Measurements from ENCODE around the gene PRG2. TPM values are rescaled to one million over a fixed set of nuclear protein-coding genes. Genes with fewer than 3 reads are reported as not detected.

Gene PRG2
- total and polyA plus RNA-seq, 2 experiments from 2014 or later, result not detected

GRCh38 chr11:57377107-57377506, 13.3 kb downstream of the PRG2 start:
- H3K4me3 ChIP-seq, result no peak overlapping the region
- H3K4me2 ChIP-seq, result no peak overlapping the region
- H3K79me2 ChIP-seq, result no peaks in the 10 kb centered on the region
- H3K36me3 ChIP-seq (replicated peaks; ENCODE audit: insufficient read depth, low read depth), result no peaks in the 10 kb centered on the region
- no peaks in the 10 kb centered on the region for H4K20me1 ChIP-seq (ENCODE audit: insufficient read depth, poor library complexity, severe bottlenecking)
- no peaks in the 10 kb centered on the region for H3K9me2 ChIP-seq (replicated peaks; ENCODE audit: insufficient read depth)
- TF ChIP-seq EZH2 (IDR thresholded peaks at IDR 0.05; ENCODE audit: borderline replicate concordance) (no peak), CTCF (IDR thresholded peaks at IDR 0.05; ENCODE audit: poor library complexity) (no peak), EZH2phosphoT487 (IDR thresholded peaks at IDR 0.05; ENCODE audit: low read depth, severe bottlenecking, unreplicated experiment) (no peak)
- H2AFZ ChIP-seq, result no peak overlapping the region
- no peaks in the 10 kb centered on the region for H3K27me3 ChIP-seq
- WGBS (ENCODE audit: low lambda C conversion rate, missing lambda C conversion rate), result 71% methylated on average over 5 of the region's 5 CpGs
- no peak overlapping the region for H3K27ac ChIP-seq
- no peaks in the 10 kb centered on the region for H3K4me1 ChIP-seq (ENCODE audit: insufficient read depth)
- H3K9me3 ChIP-seq (ENCODE audit: low read depth), result no peaks in the 10 kb centered on the region
- no peak for DNase-seq (ENCODE audit: low spot score)

DNA sequence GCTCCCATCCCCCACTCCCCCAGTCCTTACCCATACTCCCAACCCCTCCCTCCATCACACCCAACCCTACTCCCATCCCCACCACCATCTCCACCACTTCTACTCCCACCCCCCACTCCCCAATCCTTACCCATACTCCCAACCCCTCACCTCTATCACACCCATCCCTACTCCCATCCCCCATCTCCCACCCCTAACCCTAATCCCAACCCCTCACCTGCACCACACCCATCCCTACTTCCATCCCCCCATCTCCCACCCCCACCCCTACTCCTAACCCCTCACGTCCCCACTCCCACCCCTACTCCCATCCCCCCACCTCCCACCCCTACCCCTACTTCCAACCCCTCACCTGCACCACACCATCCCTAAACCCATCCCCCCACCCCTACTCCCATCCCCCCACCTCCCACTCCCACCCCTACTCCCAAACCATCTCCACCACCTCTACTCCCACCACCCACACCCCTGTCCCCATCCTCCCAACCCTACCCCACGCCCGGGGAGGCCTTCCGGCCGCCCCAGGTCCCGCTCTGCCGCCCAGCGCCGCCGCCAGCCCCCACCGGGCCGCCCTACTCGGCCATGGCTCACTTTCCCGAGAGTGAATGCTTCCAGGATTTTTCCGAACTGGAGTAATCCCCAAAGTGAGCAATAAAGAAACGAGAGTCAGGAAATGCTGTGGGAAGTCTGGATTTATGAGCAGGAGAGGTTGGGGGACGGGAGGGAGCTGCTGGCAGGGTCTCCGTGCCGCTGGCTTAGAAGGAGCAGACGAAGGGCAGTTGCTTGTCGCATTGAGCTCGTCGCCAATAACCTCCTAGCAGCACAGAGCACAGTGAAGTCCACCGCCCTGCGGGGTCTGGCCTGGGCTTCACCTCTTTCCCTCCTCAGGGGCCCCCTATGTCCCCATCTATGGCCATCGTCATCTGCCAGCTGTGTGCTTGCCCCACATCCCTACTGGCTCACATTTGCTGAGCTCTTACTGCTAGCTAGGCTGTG, 14.1 kb downstream of the PRG2 start:
- no peaks in the 10 kb centered on the region for H3K36me3 ChIP-seq (replicated peaks; ENCODE audit: insufficient read depth, low read depth)
- H3K79me2 ChIP-seq, result no peaks in the 10 kb centered on the region
- no peaks in the 10 kb centered on the region for H3K27me3 ChIP-seq
- H3K9me2 ChIP-seq (replicated peaks; ENCODE audit: insufficient read depth), result no peaks in the 10 kb centered on the region
- no peaks in the 10 kb centered on the region for H3K9me3 ChIP-seq (ENCODE audit: low read depth)
- TF ChIP-seq CTCF (IDR thresholded peaks at IDR 0.05; ENCODE audit: poor library complexity) (no peak), EZH2phosphoT487 (IDR thresholded peaks at IDR 0.05; ENCODE audit: low read depth, severe bottlenecking, unreplicated experiment) (no peak), EZH2 (IDR thresholded peaks at IDR 0.05; ENCODE audit: borderline replicate concordance) (no peak)
- H3K27ac ChIP-seq, result no peak overlapping the region
- no peak overlapping the region for H3K4me2 ChIP-seq
- no peak overlapping the region for H2AFZ ChIP-seq
- H3K4me1 ChIP-seq (ENCODE audit: insufficient read depth), result no peaks in the 10 kb centered on the region
- H4K20me1 ChIP-seq (ENCODE audit: insufficient read depth, poor library complexity, severe bottlenecking), result no peaks in the 10 kb centered on the region
- no peak overlapping the region for H3K4me3 ChIP-seq
- DNase-seq (ENCODE audit: low spot score), result no peak
- WGBS (ENCODE audit: low lambda C conversion rate, missing lambda C conversion rate), result 61% methylated on average over 23 of the region's 26 CpGs

GRCh38 chr11:57375490-57375889, 15.0 kb downstream of the PRG2 start:
- 90% methylated on average over 2 of the region's 2 CpGs for WGBS (ENCODE audit: low lambda C conversion rate, missing lambda C conversion rate)

More at GRCh38 chr11:57375490-57375889, 15.0 kb downstream of the PRG2 start:
- no peak overlapping the region for H3K4me3 ChIP-seq
- no peak for DNase-seq (ENCODE audit: low spot score)
- no peaks in the 10 kb centered on the region for H3K36me3 ChIP-seq (replicated peaks; ENCODE audit: insufficient read depth, low read depth)
- no peaks in the 10 kb centered on the region for H3K9me2 ChIP-seq (replicated peaks; ENCODE audit: insufficient read depth)
- no peaks in the 10 kb centered on the region for H3K9me3 ChIP-seq (ENCODE audit: low read depth)
- no peak overlapping the region for H3K27ac ChIP-seq
- H3K4me2 ChIP-seq, result no peak overlapping the region
- no peaks in the 10 kb centered on the region for H4K20me1 ChIP-seq (ENCODE audit: insufficient read depth, poor library complexity, severe bottlenecking)
- no peak overlapping the region for H2AFZ ChIP-seq
- H3K79me2 ChIP-seq, result no peaks in the 10 kb centered on the region
- H3K27me3 ChIP-seq, result no peaks in the 10 kb centered on the region
- TF ChIP-seq CTCF (IDR thresholded peaks at IDR 0.05; ENCODE audit: poor library complexity) (no peak), EZH2 (IDR thresholded peaks at IDR 0.05; ENCODE audit: borderline replicate concordance) (no peak), EZH2phosphoT487 (IDR thresholded peaks at IDR 0.05; ENCODE audit: low read depth, severe bottlenecking, unreplicated experiment) (no peak)
- no peaks in the 10 kb centered on the region for H3K4me1 ChIP-seq (ENCODE audit: insufficient read depth)
